HCT116 (cell line): ENCODE measurements around the gene TP53AIP1.

Source experiments
- CBX3 ChIP-seq: IDR thresholded peaks from 2 replicates; pipeline ENCODE4 v1.6.1; 2012; ENCODE audit warnings: low read depth
- CTCF ChIP-seq, 3 experiments: fragments of 200-600 bp in 1 of 3; sonication (generic) in 1 of 3; IDR thresholded peaks in 2 of 3; conservative IDR thresholded peaks in 1 of 3; 2 replicates each; pipeline ENCODE4 v1.5.1; 2012 to 2017; ENCODE audit warnings: low read depth in 2 of 3, low read length in 2 of 3, antibody characterized with exemption in 1 of 3, borderline replicate concordance in 1 of 3, control low read depth in 1 of 3, mild to moderate bottlenecking in 1 of 3, mixed read lengths in 1 of 3, mixed run types in 1 of 3, moderate library complexity in 1 of 3; ENCODE audit not compliant: insufficient read depth in 1 of 3
- ELF1 ChIP-seq: IDR thresholded peaks from 2 replicates; pipeline ENCODE4 v1.6.1; 2012; ENCODE audit warnings: low read depth, borderline replicate concordance
- EZH2 ChIP-seq: fragments of 200-600 bp; sonication (generic); IDR thresholded peaks from 2 replicates; pipeline ENCODE4 v1.6.1; 2017; ENCODE audit warnings: antibody characterized with exemption, mixed run types
- EZH2phosphoT487 ChIP-seq: fragments of 200-600 bp; IDR thresholded peaks from 2 replicates; pipeline ENCODE4 v1.6.1; 2018; ENCODE audit warnings: antibody characterized with exemption, borderline replicate concordance
- POLR2A ChIP-seq: IDR thresholded peaks from 2 replicates; pipeline ENCODE4 v1.7.0; 2011; ENCODE audit warnings: borderline replicate concordance; ENCODE audit not compliant: insufficient read depth, insufficient read length; ENCODE audit errors: extremely low read depth
- POLR2AphosphoS5 ChIP-seq: IDR thresholded peaks from 2 replicates; pipeline ENCODE4 v1.6.1; 2011; ENCODE audit warnings: mild to moderate bottlenecking, low read depth, low read length, moderate library complexity
- RAD21 ChIP-seq: IDR thresholded peaks from 2 replicates; pipeline ENCODE4 v1.6.1; 2012; ENCODE audit warnings: low read depth, mild to moderate bottlenecking
- REST ChIP-seq: IDR thresholded peaks from 2 replicates; pipeline ENCODE4 v1.6.1; 2012; ENCODE audit warnings: low read depth
- TCF7L2 ChIP-seq: IDR thresholded peaks from 2 replicates; pipeline ENCODE4 v1.7.0; 2011; ENCODE audit warnings: borderline replicate concordance, inconsistent platforms; ENCODE audit not compliant: insufficient read depth, insufficient read length; ENCODE audit errors: extremely low read depth
- ZBTB33 ChIP-seq: IDR thresholded peaks from 2 replicates; pipeline ENCODE4 v1.6.1; 2011; ENCODE audit warnings: mild to moderate bottlenecking, low read length, moderate library complexity; ENCODE audit not compliant: insufficient replicate concordance; ENCODE audit errors: extremely low read depth
- ZFX ChIP-seq: fragments of 450-650 bp; IDR thresholded peaks from 2 replicates; pipeline ENCODE4 v1.6.1; 2017
- ZNF274 ChIP-seq: fragments of 200-500 bp; sonication (Bioruptor generic); IDR thresholded peaks from 2 replicates; pipeline ENCODE4 v1.6.1; 2014; ENCODE audit warnings: mild to moderate bottlenecking, low read depth, low read length, inconsistent platforms

GRCh38 chr11:128983023-128983422, 40.4 kb upstream of the TP53AIP1 start:
- no peak for TF ChIP-seq CTCF (IDR thresholded peaks at IDR 0.05 in 2 of 3, conservative IDR thresholded peaks at IDR 0.05 in 1 of 3; ENCODE audit: borderline replicate concordance in 1 of 3, insufficient read depth in 1 of 3, low read depth in 2 of 3, low read length in 2 of 3)
- no peak for TF ChIP-seq RAD21
- no peak for TF ChIP-seq REST
- no peak for TF ChIP-seq POLR2A
- no peak for TF ChIP-seq ELF1
- TF ChIP-seq ZNF274 = no peak
- TF ChIP-seq ZBTB33 = no peak
- TF ChIP-seq EZH2 = no peak
- no peak for TF ChIP-seq POLR2AphosphoS5
- no peak for TF ChIP-seq CBX3
- TF ChIP-seq TCF7L2 = no peak
- TF ChIP-seq ZFX = no peak
- TF ChIP-seq EZH2phosphoT487 = no peak
